GM18507 (cell line): ENCODE results near the gene WDR89.
"Not testable (repeated sequence)": the region's sequence is repeated elsewhere in the genome, so short reads cannot be mapped to it uniquely, and the experiment has no call there.

ENCODE experiments used
- DNase-seq: peaks from one replicate; pipeline ENCODE4 v3.0.0; 2011; ENCODE audit warnings: low read depth; ENCODE audit not compliant: insufficient read length; ENCODE audit errors: extremely low spot score
- FAIRE-seq: peaks from 2 replicates; lab custom pipeline; 2011; peaks lifted over from hg19 to GRCh38; lab: Jason Lieb, UNC

WDR89 gene

GRCh38 chr14:63605041-63605532 lies 36.6 kb downstream of the WDR89 start:
- no peak for FAIRE-seq
- no peak for DNase-seq

- DNase-seq (no peak), FAIRE-seq (peak; percentile 42)
These were observed 37.0 kb downstream of the WDR89 start for GRCh38 chr14:63604626-63605025.

- FAIRE-seq: no peak
- DNase-seq: no peak
These were observed 37.9 kb downstream of the WDR89 start for GRCh38 chr14:63603749-63604277.

GRCh38 chr14:63598807-63599206 lies 42.9 kb downstream of the WDR89 start:
- FAIRE-seq (no peak), DNase-seq (no peak)

- DNase-seq: no peak
- peak; percentile 51 for FAIRE-seq
These were observed 44.5 kb downstream of the WDR89 start for GRCh38 chr14:63596998-63597658.

- no peak for DNase-seq
- FAIRE-seq: no peak
These were observed 47.0 kb downstream of the WDR89 start for GRCh38 chr14:63594455-63595372.

- DNase-seq, FAIRE-seq: not testable (repeated sequence)
These were observed 58.6 kb downstream of the WDR89 start for GRCh38 chr14:63583046-63583445.

- no peak for DNase-seq
- no peak for FAIRE-seq
These were observed 60.2 kb downstream of the WDR89 start for GRCh38 chr14:63581491-63581890.

GRCh38 chr14:63578300-63578699 lies 63.4 kb downstream of the WDR89 start:
- DNase-seq (no peak), FAIRE-seq (no peak)

- no peak for DNase-seq
- FAIRE-seq: no peak
These were observed 68.1 kb downstream of the WDR89 start for GRCh38 chr14:63573581-63573980.

- DNase-seq (no peak), FAIRE-seq (no peak)
These were observed 76.2 kb downstream of the WDR89 start for GRCh38 chr14:63565448-63565847.

GRCh38 chr14:63564318-63564717 lies 77.4 kb downstream of the WDR89 start:
- FAIRE-seq: no peak
- DNase-seq: no peak

GRCh38 chr14:63563370-63564026 lies 78.2 kb downstream of the WDR89 start:
- DNase-seq (no peak), FAIRE-seq (no peak)

- no peak for FAIRE-seq
- DNase-seq: no peak
These were observed 79.3 kb downstream of the WDR89 start for GRCh38 chr14:63562405-63562804.

GRCh38 chr14:63555572-63555971 lies 86.1 kb downstream of the WDR89 start:
- FAIRE-seq (no peak), DNase-seq (no peak)

- no peak for FAIRE-seq
- DNase-seq: no peak
These were observed 90.3 kb downstream of the WDR89 start for GRCh38 chr14:63551332-63551731.

GRCh38 chr14:63547798-63548335 lies 93.8 kb downstream of the WDR89 start:
- FAIRE-seq (no peak), DNase-seq (no peak)
